ENCODE results near the gene ID2. TPM values are rescaled to one million over a fixed set of nuclear protein-coding genes. Genes with fewer than 3 reads are reported as not detected.
A peak's percentile ranks its signal among the peaks of the same experiment; 100 is the strongest.

ID2 gene
- total and polyA plus RNA-seq, 2 of the 13 experiments (the other 11 are each of a cell fraction or from before 2014, with no cell fraction given) = 214 to 719 TPM

GRCh38 chr2:8633735-8634313, 48.0 kb upstream of the ID2 start (continued):
- TF ChIP-seq PBX2 (CRISPR knock-in tag; IDR thresholded peaks at IDR 0.05) = 0 out of 2 replicates have a peak, but pooled peaks have one; percentile 29
- TF ChIP-seq IKZF1 (IDR thresholded peaks at IDR 0.05) = no peak
- TF ChIP-seq ZBTB14 (CRISPR knock-in tag; IDR thresholded peaks at IDR 0.05) = no peak
- no peak for TF ChIP-seq ZNF589 (CRISPR knock-in tag; conservative IDR thresholded peaks at IDR 0.05)
- TF ChIP-seq ZNF333 (CRISPR knock-in tag; IDR thresholded peaks at IDR 0.05; ENCODE audit: borderline replicate concordance) = no peak
- TF ChIP-seq, protein P1, sequence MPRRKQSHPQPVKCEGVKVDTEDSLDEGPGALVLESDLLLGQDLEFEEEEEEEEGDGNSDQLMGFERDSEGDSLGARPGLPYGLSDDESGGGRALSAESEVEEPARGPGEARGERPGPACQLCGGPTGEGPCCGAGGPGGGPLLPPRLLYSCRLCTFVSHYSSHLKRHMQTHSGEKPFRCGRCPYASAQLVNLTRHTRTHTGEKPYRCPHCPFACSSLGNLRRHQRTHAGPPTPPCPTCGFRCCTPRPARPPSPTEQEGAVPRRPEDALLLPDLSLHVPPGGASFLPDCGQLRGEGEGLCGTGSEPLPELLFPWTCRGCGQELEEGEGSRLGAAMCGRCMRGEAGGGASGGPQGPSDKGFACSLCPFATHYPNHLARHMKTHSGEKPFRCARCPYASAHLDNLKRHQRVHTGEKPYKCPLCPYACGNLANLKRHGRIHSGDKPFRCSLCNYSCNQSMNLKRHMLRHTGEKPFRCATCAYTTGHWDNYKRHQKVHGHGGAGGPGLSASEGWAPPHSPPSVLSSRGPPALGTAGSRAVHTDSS (CRISPR knock-in tag; conservative IDR thresholded peaks at IDR 0.05) = no peak
- peak; percentile 88; the same call in 1 of the 2 replicates for TF ChIP-seq SMYD3 (CRISPR knock-in tag; IDR thresholded peaks at IDR 0.05)
- no peak for TF ChIP-seq ZNF281 (CRISPR knock-in tag; IDR thresholded peaks at IDR 0.05; ENCODE audit: borderline replicate concordance)
- TF ChIP-seq, protein P2, sequence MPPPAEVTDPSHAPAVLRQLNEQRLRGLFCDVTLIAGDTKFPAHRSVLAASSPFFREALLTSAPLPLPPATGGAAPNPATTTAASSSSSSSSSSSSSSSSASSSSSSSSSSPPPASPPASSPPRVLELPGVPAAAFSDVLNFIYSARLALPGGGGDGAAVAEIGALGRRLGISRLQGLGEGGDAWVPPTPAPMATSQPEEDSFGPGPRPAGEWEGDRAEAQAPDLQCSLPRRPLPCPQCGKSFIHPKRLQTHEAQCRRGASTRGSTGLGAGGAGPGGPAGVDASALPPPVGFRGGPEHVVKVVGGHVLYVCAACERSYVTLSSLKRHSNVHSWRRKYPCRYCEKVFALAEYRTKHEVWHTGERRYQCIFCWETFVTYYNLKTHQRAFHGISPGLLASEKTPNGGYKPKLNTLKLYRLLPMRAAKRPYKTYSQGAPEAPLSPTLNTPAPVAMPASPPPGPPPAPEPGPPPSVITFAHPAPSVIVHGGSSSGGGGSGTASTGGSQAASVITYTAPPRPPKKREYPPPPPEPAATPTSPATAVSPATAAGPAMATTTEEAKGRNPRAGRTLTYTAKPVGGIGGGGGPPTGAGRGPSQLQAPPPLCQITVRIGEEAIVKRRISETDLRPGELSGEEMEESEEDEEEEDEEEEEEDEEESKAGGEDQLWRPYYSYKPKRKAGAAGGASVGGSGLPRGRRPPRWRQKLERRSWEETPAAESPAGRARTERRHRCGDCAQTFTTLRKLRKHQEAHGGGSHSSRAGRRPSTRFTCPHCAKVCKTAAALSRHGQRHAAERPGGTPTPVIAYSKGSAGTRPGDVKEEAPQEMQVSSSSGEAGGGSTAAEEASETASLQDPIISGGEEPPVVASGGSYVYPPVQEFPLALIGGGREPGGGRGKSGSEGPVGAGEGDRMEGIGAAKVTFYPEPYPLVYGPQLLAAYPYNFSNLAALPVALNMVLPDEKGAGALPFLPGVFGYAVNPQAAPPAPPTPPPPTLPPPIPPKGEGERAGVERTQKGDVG (CRISPR knock-in tag; IDR thresholded peaks at IDR 0.05; ENCODE audit: borderline replicate concordance) = no peak
- TF ChIP-seq ZNF562 (CRISPR knock-in tag; IDR thresholded peaks at IDR 0.05; ENCODE audit: borderline replicate concordance) = no peak
- TF ChIP-seq KLF6 (CRISPR knock-in tag; IDR thresholded peaks at IDR 0.05) = no peak
- TF ChIP-seq ATAD3A (CRISPR knock-in tag; IDR thresholded peaks at IDR 0.05) = no peak
- no peak for TF ChIP-seq GMEB2 (CRISPR knock-in tag; IDR thresholded peaks at IDR 0.05; ENCODE audit: low read depth)
- TF ChIP-seq TAF15 (IDR thresholded peaks at IDR 0.05; ENCODE audit: low read depth, low read length, poor library complexity, severe bottlenecking) = no peak
- TF ChIP-seq ATF7 (IDR thresholded peaks at IDR 0.05) = no peak
- peak; percentile 62; the same call in 1 of the 2 replicates for TF ChIP-seq ATF7 (CRISPR knock-in tag; IDR thresholded peaks at IDR 0.05)
- peak; percentile 70; the same call in 1 of the 2 replicates for TF ChIP-seq ZNF12 (CRISPR knock-in tag; IDR thresholded peaks at IDR 0.05)
- TF ChIP-seq AGO2 (optimal IDR thresholded peaks at IDR 0.05; ENCODE audit: low read depth, low read length) = no peak

All from HepG2 (cell line).